G401 (cell line): ENCODE measurements around the gene APCDD1L. TPM values are rescaled to one million over a fixed set of nuclear protein-coding genes. Genes with fewer than 3 reads are reported as not detected.
A peak's percentile ranks its signal among the peaks of the same experiment; 100 is the strongest.

Experiments used
- DNase-seq: peaks from one replicate; pipeline ENCODE4 v3.0.0-alpha.2; 2015; ENCODE audit warnings: low spot score
- in situ Hi-C: cut with HindIII; loops from 2 replicates; pipeline ENCODE4 v1.10.0; 2016; ENCODE audit warnings: low sequenced_read_pairs, mixed read lengths
- total RNA-seq: library from RNA; depleted of rRNA; stranded (reverse); fragments of >200 nt; shearing (Covaris generic); gene quantifications from 2 replicates; pipeline ENCODE4 v1.2.3, GENCODE V29; 2014

The APCDD1L gene
- total RNA-seq, 1 experiment from 2014 or later, result not detected

GRCh38 chr20:58472273-58473018, 42.8 kb downstream of the APCDD1L start:
- DNase-seq, result no peak
- in situ Hi-C loops, result no loop called here

DNA sequence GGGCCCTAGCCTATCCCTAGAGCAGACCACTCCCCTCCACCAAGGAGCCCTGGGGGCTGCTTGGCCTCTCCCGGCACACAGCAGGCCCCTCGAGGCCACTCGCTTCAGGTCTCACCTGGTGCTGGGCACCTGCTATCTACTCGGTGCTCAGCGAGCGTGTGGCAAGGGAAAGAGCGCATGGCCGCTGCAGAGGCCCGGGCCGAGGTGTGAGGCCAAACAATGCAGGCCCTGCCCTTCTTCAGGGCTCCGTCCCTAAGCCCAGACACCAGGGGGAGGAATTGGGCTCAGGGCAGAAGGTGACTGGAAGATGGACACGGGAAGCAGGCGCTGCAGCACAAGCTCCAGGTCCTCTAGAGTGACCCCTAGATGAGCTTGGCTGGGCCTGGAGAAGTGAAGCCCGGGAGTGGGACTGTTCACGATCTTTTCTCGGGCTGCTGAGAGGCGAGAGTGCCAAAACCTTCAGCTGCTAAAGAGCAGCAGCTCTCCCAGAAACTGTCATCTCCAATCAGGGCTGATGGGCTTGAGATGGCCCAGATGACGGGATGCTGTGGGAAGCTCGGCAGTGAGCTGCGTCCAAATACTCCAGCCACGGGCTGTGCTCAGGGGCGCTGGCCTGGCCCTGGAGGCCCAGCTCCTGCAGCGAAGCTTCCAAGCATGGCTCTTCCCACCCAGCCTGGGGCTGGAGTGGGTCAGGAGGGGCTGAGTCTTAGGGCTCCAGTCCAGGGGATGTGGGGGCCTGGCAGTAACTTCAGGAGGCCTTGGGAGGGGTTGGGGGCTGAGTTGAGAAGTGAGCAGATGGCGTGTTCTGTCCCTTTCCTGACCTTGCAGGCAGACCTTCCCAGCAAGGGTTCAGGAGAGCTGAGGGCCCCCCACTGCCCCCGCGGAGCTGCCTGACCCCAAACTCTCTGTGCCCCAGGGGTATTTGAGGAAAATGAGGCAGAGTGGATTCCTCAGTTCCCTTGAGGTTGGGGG, 43.7 kb downstream of the APCDD1L start:
- in situ Hi-C loops, result no loop called here
- DNase-seq, result peak; percentile 88

DNA sequence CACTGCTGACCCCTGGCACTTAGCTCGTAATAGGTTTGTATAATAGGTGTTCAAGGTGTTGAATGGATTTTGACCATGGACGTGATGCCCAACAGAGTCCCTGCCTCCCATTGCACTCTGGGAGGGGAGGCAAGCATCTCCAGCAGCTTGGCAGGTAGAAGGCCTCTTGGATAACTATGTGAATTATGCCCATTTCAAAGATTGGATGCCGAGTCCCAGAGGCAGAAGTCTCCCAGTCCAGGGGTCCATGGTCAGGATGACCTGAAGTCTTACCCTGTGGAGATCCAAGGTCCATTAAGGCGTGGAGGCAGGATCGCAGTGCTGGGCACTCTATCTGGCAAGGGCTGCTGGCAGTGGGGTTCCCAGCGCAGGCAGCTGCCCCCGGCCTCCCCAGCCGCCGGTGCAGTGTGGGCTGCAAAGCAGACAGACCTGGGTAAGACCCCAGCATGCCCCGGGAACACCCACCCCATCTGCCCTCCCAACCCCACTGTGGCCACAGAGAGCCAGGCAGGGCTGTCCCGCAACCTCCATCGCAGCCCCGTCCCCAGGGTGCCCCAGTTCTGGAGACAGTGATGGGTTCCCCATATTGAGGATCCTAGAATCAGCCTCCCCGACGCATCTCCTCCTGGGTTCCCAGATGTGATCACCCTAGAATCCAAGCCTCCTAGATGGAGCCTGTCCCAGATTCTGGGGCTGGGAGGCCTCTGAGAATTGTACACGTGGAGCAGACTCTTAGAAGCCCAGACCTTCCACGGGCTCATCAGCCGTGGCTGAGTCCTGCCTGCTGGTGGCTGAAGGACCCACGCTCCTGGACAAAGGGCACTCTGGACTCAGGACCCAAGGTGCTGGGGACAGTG, 44.6 kb downstream of the APCDD1L start:
- in situ Hi-C loops, result no loop called here

DNA sequence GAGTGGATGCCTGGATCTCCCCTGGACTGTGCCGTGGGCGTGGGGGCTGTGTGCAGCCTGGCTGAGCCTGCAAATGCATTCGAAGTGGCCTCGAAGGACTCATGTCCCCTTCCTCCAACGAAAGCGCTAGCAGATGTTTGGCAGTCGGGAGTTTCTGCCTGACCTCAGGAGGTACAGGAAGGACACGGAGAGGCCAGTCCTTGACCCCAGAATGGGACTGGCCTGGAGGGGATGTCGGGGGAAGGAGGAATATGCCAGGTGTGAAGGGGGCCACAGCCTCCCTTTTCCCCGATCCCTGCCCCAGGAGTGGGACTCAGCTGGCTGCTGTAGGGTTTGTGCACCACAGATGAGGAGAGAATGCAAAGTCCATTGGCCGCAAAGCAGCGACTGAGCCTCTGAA, 45.6 kb downstream of the APCDD1L start:
- in situ Hi-C loops, result no loop called here
- no peak for DNase-seq

More for the DNA sequence above, 44.6 kb downstream of the APCDD1L start:
- DNase-seq, result no peak

- DNase-seq, result no peak
- in situ Hi-C loops, result no loop called here
These were observed 47.3 kb downstream of the APCDD1L start for GRCh38 chr20:58467572-58468527.

DNA sequence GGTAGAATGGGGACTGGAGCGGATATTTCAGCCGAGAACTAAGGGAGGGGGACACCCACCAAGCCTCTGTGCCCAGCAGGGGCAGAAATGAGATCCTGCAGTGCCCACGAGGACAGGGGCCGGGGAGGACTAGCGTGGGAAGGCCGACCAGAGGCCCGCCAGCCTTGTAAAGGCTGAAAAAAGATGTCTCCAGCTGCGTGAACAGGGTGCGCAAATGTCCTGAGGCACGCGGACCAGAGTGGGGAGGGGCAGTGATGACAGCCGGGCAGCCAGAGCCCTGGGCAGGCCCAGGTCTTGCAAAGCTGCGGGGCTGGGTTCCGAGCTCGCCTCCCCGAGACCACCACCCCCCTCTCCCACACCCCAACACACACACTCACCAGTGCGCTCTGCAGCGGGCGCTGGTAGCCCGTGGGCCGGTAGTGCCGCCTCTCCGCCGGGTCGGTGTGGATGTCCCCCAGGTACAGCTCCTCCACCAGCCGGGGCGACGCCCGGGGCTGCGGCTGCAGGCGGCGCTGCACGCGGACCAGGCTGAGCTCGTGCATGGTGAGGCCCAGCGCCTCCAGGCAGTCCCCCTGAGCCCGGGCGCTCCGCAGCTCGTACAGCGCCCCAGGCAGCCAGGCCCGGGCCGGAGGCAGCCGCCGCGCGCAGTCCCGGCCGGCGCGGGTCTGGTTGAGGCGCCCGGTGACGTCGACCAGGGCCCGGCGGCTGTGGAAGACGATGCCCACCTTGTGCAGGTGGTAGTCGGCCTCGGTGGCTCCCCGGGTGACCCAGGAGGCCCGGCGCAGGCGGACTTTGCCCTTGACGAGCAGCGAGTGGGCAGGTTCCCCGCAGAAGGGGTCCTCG, 48.2 kb downstream of the APCDD1L start:
- in situ Hi-C loops, result no loop called here
- DNase-seq, result no peak

DNA sequence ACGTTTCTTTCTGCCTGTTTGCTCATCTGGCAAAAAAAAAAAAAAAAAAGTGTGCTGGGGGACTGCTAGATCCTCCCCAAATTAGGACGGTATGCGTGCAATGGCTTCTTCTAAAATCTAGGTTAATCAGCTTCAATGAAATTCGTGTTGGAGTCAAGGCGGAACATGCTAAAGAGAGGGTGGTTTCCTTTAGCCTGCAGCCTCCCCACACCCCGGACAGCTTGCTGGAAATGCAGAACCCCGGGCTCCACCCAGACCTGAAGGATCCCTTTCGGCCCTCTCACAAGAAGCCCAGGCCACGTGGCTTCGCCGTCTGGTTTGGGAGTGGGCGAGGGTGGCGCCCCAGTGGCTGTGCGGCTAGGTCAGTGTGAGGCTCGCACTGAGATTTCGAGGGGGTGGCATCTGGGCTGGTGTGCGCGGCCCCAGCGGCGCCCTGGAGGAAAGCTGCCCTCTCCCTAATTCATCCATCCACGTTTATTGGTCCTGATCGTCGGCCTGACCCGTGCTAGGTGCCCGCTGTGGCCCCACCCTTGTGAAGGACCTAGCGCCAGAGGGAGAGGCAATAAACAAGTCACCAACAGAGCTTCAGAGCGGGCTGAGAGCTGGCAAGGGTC, 49.0 kb downstream of the APCDD1L start:
- DNase-seq, result no peak
- in situ Hi-C loops, result no loop called here

DNA sequence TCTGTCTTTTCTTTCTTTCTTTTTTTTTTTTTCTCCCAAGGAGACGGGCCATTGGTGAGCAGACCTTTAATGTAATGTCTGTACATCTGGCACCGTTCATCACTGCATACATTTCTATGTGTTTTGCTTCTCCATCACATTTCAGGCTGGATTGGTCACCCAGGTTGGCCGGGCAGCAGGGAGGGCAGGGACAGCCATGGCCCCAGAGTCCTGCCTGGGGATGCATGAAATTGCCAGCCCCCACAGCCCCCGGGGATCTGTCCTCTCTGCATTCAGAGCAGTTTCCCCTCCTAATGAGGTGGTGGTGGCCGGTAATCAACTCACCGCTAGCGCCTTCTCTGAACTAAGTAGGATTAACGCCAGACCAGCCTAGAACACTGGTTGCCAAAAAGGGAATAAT, 50.4 kb downstream of the APCDD1L start:
- in situ Hi-C loops, result no loop called here
- no peak for DNase-seq

GRCh38 chr20:58463256-58463655, 51.9 kb downstream of the APCDD1L start:
- no peak for DNase-seq
- in situ Hi-C loops, result no loop called here

DNA sequence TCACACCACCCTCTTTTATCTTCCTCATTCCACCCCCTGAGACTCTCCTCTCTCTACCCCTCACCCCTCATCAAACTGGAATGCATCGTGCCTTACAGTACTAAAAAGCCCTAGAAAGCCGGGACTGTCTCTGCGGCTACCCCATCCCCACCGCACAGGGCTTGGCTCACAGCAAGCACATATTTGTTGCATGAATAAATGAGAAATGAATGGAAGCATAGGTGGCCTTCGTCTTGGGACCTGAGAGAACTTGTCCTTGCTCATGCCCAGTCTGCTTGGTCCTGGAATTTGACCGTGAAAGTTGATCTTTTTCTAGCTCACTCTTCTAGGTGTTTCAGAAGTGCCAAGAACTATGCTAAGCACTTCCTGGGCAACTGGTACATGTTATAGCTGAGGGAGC, 53.3 kb downstream of the APCDD1L start:
- in situ Hi-C loops, result no loop called here
- no peak for DNase-seq

- in situ Hi-C loops, result no loop called here
- no peak for DNase-seq
These were observed 54.1 kb downstream of the APCDD1L start for GRCh38 chr20:58461104-58461503.

GRCh38 chr20:58459058-58459750, 56.0 kb downstream of the APCDD1L start:
- no peak for DNase-seq
- in situ Hi-C loops, result no loop called here

DNA sequence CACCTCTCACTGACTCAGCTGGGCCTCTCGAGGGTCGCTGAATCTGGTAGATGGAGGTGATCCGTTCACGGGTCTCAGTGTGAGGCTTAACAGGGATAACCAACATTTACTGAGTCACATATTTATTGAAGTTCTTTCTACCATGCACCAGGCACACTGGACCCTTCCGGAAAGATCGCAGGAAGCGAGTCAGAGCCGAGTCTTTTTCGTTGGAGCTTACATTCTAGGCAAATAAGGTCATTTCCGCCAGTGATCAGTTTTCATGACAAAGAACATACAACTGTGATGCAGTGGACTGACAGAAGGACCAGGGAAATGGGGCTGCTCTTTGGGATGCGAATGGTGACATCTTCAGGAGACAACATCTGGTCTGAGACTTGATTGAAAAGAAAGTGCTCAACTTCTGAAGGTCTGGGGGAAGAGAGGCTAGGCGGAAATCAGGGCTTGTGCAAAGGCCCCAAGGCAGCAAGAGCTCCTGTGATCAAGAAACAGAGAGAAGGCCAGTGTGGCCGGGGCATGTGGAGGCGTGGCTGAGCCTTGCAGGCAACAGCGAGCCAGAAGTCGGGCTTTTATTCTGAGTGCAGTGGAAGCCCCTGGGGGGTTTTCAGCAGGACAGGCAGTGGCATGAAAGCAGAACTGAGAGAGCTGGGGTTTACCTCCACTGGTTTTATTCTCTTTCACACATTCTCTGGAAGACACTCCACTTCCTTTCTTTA, 56.7 kb downstream of the APCDD1L start:
- DNase-seq, result no peak
- in situ Hi-C loops, result no loop called here

DNA sequence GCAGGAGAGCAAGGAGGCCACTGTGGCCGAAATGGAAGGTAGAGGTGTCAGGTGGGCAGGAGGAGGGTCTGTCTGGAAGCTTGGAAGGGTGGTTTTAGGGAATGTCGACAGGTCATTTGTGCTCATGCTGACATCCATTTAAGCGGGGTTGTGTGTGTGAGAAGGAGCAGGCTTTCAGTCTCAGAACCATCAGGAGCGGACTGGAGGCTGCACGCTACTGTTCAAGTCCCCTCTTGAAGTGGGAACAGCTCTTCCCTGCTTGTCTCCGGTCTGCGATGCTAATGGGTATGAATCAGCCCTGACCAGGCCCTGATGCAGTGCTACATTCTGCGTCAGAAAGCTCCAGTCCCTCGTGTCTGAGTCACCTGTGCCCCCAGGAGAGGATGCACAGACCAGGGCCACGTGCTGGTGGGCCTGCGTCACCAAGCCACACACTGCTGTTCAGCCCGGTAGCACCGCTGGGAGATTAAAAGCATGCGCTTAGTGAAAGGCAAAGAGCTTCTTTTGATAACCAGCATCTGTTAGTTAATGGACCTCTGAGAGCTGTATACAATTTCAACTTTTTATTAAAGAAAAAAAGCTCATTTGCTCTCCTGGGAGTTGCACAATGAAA, 58.0 kb downstream of the APCDD1L start:
- DNase-seq, result no peak
- in situ Hi-C loops, result no loop called here

DNA sequence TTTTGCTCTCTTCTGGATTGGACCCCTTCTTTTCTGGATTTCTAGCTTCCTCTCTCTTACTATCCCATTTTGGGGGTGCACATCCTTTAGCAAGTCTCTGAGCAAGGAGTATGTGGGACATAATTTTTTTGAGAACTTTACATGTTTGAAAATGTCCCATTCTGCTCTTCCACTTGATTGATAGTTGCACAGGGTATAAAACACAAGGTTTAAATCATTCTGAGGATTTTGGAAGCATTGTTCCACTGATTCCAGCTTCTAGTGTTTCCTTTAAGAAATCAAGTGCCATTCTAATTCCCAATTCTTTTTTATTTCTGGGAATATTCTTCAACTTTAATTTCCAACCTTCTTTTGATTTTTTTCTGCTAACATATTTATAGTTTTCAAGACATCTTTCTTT, 60.7 kb downstream of the APCDD1L start:
- no peak for DNase-seq
- in situ Hi-C loops, result no loop called here

DNA sequence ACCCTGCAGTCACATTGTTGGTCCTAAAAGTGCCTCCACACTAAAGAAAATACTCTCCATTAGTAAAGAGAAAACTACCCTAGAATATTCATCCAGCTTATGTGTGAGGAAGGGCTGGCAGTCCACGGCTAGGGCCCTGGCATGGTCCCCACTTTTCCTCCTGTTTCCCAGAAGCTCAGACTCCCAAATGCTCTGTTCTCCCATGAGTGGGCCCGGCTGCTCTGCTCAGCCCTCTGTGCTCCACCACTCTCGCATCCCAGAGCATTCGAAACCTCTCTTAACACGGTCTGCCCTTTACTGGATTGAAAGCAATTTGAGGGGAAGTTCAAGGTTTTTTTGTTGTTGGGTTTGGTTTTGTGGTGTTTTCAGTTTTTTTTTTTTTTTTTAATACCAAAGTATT, 61.8 kb downstream of the APCDD1L start:
- in situ Hi-C loops, result no loop called here
- DNase-seq, result no peak
